Kidney (tissue), 14 donors: ENCODE results near the gene NRF1. TPM values are rescaled to one million over a fixed set of nuclear protein-coding genes. Genes with fewer than 3 reads are reported as not detected.
"Not testable (repeated sequence)": the region's sequence is repeated elsewhere in the genome, so short reads cannot be mapped to it uniquely, and the experiment has no call there.

Experiments used
- DNase-seq, 5 donors: peaks; one replicate each; pipeline ENCODE4 v3.0.0-alpha.2; 2013 to 2020
- FAIRE-seq: peaks from 2 replicates; lab custom pipeline; 2012; peaks lifted over from hg19 to GRCh38; lab: Jason Lieb, UNC
- H3K27ac ChIP-seq, 2 donors: one replicate each; pipeline ENCODE4 v1.7.0; 2013; ENCODE audit warnings: low read depth in 2 of 2, low read length in 2 of 2, inconsistent platforms in 1 of 2
- H3K27me3 ChIP-seq: one replicate; pipeline ENCODE4 v1.7.1; 2013; ENCODE audit warnings: low read length, inconsistent platforms; ENCODE audit not compliant: control insufficient read depth, insufficient read depth
- H3K36me3 ChIP-seq, 3 donors: one replicate each; pipeline versions ENCODE4 v1.7.0 to v1.7.1; 2013; ENCODE audit warnings: low read length in 3 of 3, control low read depth in 1 of 3, inconsistent platforms in 1 of 3; ENCODE audit not compliant: insufficient read depth in 3 of 3, control insufficient read depth in 2 of 3
- H3K4me1 ChIP-seq, 3 donors: one replicate each; pipeline versions ENCODE4 v1.7.0 to v1.7.1; 2013; ENCODE audit warnings: low read length in 3 of 3, inconsistent platforms in 1 of 3, low read depth in 1 of 3; ENCODE audit not compliant: control insufficient read depth in 2 of 3, insufficient read depth in 2 of 3
- H3K4me3 ChIP-seq, 3 donors: one replicate each; pipeline versions ENCODE4 v1.7.0 to v1.8.1; 2013; ENCODE audit warnings: low read length in 3 of 3, control low read depth in 1 of 3, inconsistent platforms in 1 of 3
- H3K9ac ChIP-seq, 3 donors: one replicate each; pipeline versions ENCODE4 v1.7.0 to v1.7.1; 2013; ENCODE audit warnings: low read length in 3 of 3, control low read depth in 1 of 3, inconsistent platforms in 1 of 3
- H3K9me3 ChIP-seq, 3 donors: one replicate each; pipeline versions ENCODE4 v1.7.0 to v1.7.1; 2013; ENCODE audit warnings: low read length in 3 of 3, control low read depth in 1 of 3, inconsistent platforms in 1 of 3; ENCODE audit not compliant: control insufficient read depth in 2 of 3, insufficient read depth in 1 of 3
- intact Hi-C: fragments of 100-400 bp; cut with DNase I; formaldehyde crosslinking; loops from one replicate; pipeline ENCODE4 v1.11.1; 2022
- polyA plus RNA-seq: library from polyadenylated mRNA; stranded (reverse); fragments of 350-450 nt; fragmentation: Illumina TruSeq; extraction: RNeasy Lipid Tissue Mini Kit (QIAGEN cat#74804); gene quantifications from one replicate; pipeline ENCODE4 v1.2.3, GENCODE V29; 2014; ENCODE audit warnings: low read depth, low replicate concordance; ENCODE audit not compliant: insufficient read depth
- total RNA-seq: library from RNA; stranded (reverse); fragmentation: NEBNext Ultra II Directional; extraction: Animal tissue kit (Norgen Biotek cat#: 25700); gene quantifications from one replicate; pipeline ENCODE4 v1.2.1, GENCODE V29; 2021
- TF ChIP-seq, protein P1 (sequence below): IDR thresholded peaks from 3 replicates; pipeline ENCODE4 v1.5.1; 2012; ENCODE audit warnings: mild to moderate bottlenecking, moderate library complexity, borderline replicate concordance; ENCODE audit not compliant: insufficient read depth; ENCODE audit errors: extremely low read depth
- donor health status: control.
- donor health status: control.
- donor health status: control.
- donor health status: control.
- donor health status: control.
- donor health status: DM: yes; HTN: yes; CAD: no.
- donor health status: Normal renal cell carcinoma (clear cell type).

The NRF1 gene
- total and polyA plus RNA-seq, 2 donors from 2014 or later, result 8.8 to 19.4 TPM

DNA sequence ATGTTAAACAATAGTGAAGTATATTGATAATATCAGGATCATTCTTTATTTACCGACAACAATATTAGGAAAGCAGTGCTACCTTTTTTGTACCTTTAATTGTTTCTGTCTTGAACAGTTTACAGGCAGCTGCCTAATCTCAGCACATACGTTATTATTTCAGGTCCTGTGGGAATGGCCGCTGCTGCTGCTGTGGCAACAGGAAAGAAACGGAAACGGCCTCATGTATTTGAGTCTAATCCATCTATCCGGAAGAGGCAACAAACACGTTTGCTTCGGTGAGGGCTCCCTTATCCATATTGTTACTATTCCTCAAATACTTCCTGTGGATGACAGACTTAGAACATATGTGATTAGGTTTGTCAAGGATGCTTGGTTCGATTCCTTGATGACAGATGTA is 59.7 kb downstream of the NRF1 start:
- H3K4me3 ChIP-seq, result no peak overlapping the region
- H3K4me1 ChIP-seq, result no peaks in the 10 kb centered on the region
- H3K9me3 ChIP-seq, result peaks cover 0 to 9% (median 2%) of the 10 kb centered on the region in 3 donors
- H3K9ac ChIP-seq, result no peak overlapping the region
- FAIRE-seq (no peak), DNase-seq (peak in 1 of 5 donors; percentile 34)
- TF ChIP-seq, protein P1, sequence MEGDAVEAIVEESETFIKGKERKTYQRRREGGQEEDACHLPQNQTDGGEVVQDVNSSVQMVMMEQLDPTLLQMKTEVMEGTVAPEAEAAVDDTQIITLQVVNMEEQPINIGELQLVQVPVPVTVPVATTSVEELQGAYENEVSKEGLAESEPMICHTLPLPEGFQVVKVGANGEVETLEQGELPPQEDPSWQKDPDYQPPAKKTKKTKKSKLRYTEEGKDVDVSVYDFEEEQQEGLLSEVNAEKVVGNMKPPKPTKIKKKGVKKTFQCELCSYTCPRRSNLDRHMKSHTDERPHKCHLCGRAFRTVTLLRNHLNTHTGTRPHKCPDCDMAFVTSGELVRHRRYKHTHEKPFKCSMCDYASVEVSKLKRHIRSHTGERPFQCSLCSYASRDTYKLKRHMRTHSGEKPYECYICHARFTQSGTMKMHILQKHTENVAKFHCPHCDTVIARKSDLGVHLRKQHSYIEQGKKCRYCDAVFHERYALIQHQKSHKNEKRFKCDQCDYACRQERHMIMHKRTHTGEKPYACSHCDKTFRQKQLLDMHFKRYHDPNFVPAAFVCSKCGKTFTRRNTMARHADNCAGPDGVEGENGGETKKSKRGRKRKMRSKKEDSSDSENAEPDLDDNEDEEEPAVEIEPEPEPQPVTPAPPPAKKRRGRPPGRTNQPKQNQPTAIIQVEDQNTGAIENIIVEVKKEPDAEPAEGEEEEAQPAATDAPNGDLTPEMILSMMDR, result no peak
- H3K27me3 ChIP-seq, result no peaks in the 10 kb centered on the region
- peaks cover 5 to 19% (median 15%) of the 10 kb centered on the region in 3 donors for H3K36me3 ChIP-seq
- no peak overlapping the region for H3K27ac ChIP-seq
- intact Hi-C loops, result no loop called here

DNA sequence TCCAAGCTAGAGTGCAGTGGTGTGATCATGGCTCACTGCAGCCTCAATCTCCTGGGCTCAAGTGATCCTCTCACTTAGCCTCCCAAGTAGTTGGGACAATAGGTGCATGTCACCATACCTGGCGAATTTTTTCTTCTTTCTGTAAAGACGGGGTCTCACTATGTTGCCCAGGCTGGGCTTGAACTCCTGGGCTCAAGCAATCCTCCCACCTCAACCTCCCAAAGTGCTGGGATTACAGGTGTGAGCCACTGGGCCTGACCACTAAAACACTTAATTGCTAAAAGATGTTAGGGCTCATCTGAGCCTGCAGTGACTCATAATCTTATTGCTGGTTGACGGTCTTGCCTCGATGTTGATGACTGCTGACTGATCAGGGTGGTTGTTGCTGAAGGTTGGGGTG is 63.0 kb downstream of the NRF1 start:
- H3K9me3 ChIP-seq, H3K27me3 ChIP-seq, H3K4me3 ChIP-seq, H3K9ac ChIP-seq, intact Hi-C loops, DNase-seq, H3K4me1 ChIP-seq, FAIRE-seq, H3K27ac ChIP-seq: not testable (repeated sequence)
- H3K36me3 ChIP-seq, result peaks cover 7 to 19% (median 15%) of the 10 kb centered on the region in 3 donors

DNA sequence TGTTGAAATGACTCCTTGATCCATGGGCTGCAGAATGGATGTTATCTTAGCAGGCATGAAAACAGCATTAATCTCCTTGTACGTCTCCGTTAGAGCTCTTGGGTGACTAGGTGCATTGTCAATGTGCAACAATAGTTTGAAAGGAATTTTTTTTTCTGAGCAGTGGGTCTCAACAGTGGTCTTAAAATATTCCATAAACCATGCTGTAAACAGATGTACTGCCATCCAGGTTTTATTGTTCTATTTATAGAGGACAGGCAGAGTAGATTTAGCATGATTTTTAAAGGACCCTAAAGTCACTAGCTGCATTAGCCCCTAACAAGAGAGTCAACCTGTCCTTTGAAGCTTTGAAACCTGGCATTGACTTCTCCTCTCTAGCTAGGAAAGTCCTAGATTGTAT is 64.0 kb downstream of the NRF1 start:
- intact Hi-C loops, result no loop called here
- H3K4me3 ChIP-seq, result no peak overlapping the region
- no peak overlapping the region for H3K27ac ChIP-seq
- DNase-seq (no peak), FAIRE-seq (no peak)
- H3K4me1 ChIP-seq, result no peaks in the 10 kb centered on the region
- H3K9ac ChIP-seq, result no peak overlapping the region
- TF ChIP-seq, protein P1, result no peak
- H3K27me3 ChIP-seq, result no peaks in the 10 kb centered on the region
- H3K36me3 ChIP-seq, result peaks cover 7 to 19% (median 15%) of the 10 kb centered on the region in 3 donors
- H3K9me3 ChIP-seq, result peaks cover 0 to 9% (median 2%) of the 10 kb centered on the region in 3 donors

DNA sequence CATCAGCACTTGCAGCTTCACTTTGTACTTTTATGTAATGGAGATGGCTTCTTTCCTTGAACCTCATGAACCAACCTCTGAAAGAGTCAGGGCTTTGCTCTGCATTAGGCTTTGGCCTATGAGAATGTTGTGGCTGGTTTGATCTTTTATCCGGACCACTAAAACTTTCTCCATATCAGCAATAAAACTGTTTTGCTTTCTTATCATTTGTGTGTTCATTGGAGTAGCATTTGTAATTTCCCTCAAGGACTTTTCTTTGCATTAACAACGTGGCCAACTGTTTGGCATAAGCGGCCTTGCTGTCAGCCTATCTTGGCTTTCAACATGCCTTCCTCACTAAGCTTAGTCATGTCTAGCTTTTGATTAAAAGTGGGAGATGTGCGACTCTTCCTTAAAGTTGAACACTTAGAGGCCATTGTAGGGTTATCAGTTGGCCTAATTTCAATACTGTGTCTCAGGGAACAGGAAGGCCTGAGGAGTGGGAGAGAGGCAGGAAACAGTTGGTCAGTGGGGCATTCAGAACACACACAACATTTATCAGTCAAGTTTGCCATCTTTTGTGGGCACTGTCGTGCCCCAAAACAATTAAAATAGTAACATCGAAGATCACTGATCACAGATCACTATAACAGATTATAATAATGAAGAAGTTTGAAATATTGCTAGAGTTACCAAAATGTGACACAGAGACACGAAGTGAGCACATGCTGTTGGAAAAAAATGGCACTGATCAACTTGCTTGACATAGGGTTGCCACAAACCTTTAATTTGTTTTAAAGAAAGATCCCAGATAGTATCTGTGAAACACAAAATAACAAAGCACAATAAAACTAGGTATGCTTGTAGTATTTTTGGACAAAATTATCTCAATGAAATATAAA is 64.7 kb downstream of the NRF1 start:
- TF ChIP-seq, protein P1, result no peak
- intact Hi-C loops, result no loop called here
- Histone ChIP-seq H3K27ac (no peak overlapping the region), H3K9ac (no peak overlapping the region), H3K36me3 (peaks cover 7 to 19% (median 15%) of the 10 kb centered on the region in 3 donors), H3K27me3 (no peaks in the 10 kb centered on the region), H3K9me3 (peaks cover 0 to 9% (median 2%) of the 10 kb centered on the region in 3 donors), H3K4me1 (no peaks in the 10 kb centered on the region), H3K4me3 (no peak overlapping the region)
- DNase-seq (no peak), FAIRE-seq (no peak)
